GM18508 (cell line): Measurements from ENCODE around the gene TMC6.
"Not testable (repeated sequence)": the region's sequence is repeated elsewhere in the genome, so short reads cannot be mapped to it uniquely, and the experiment has no call there.

ENCODE experiments used
- ATAC-seq: cut with Tn5 transposase; IDR thresholded peaks from one replicate; pipeline ENCODE4 v1.9.1; 2021; ENCODE audit warnings: moderate number of reproducible peaks; ENCODE audit not compliant: insufficient read depth, unreplicated experiment

Gene TMC6

GRCh38 chr17:78124081-78124835 lies 4.3 kb downstream of the TMC6 start:
- no peak for ATAC-seq

- ATAC-seq, result no peak
Observed at GRCh38 chr17:78123258-78123929, 5.2 kb downstream of the TMC6 start.

GRCh38 chr17:78122931-78123249 lies 5.7 kb downstream of the TMC6 start:
- no peak for ATAC-seq

GRCh38 chr17:78122216-78122930 lies 6.2 kb downstream of the TMC6 start:
- ATAC-seq, result no peak

GRCh38 chr17:78121801-78122215 lies 6.7 kb downstream of the TMC6 start:
- ATAC-seq, result no peak

- ATAC-seq, result no peak
Observed at GRCh38 chr17:78120971-78121800, 7.4 kb downstream of the TMC6 start.

- ATAC-seq, result no peak
Observed at GRCh38 chr17:78120537-78120936, 8.0 kb downstream of the TMC6 start.

- ATAC-seq, result no peak
Observed at GRCh38 chr17:78118801-78119241, 9.7 kb downstream of the TMC6 start.

GRCh38 chr17:78117027-78117981 lies 11.3 kb downstream of the TMC6 start:
- no peak for ATAC-seq

- ATAC-seq, result no peak
Observed at GRCh38 chr17:78116411-78116810, 12.1 kb downstream of the TMC6 start.

- not testable (repeated sequence) for ATAC-seq
Observed at GRCh38 chr17:78115803-78116202, 12.8 kb downstream of the TMC6 start.

- no peak for ATAC-seq
Observed at GRCh38 chr17:78114831-78115723, 13.5 kb downstream of the TMC6 start.

- no peak for ATAC-seq
Observed at GRCh38 chr17:78113804-78114785, 14.5 kb downstream of the TMC6 start.

GRCh38 chr17:78112518-78113471 lies 15.8 kb downstream of the TMC6 start:
- no peak for ATAC-seq

- no peak for ATAC-seq
Observed at GRCh38 chr17:78111727-78112517, 16.6 kb downstream of the TMC6 start.
